Keratinocyte (primary cell): ENCODE results near the gene LMO7. TPM values are rescaled to one million over a fixed set of nuclear protein-coding genes. Genes with fewer than 3 reads are reported as not detected.
A peak's percentile ranks its signal among the peaks of the same experiment; 100 is the strongest.

ENCODE experiments used
- DNase-seq: peaks from one replicate; pipeline ENCODE4 v3.0.0-alpha.2; 2011; ENCODE audit warnings: low read depth, missing footprints, low spot score
- FAIRE-seq: peaks from 2 replicates; lab custom pipeline; 2011; peaks lifted over from hg19 to GRCh38; lab: Jason Lieb, UNC
- H2AFZ ChIP-seq: 2 replicates; pipeline ENCODE4 v1.6.0; 2012; ENCODE audit warnings: low read length, control low read depth, inconsistent platforms; ENCODE audit not compliant: control insufficient read depth
- H3K27ac ChIP-seq: 2 replicates; pipeline ENCODE4 v1.5.1; 2011; ENCODE audit warnings: low read length; ENCODE audit not compliant: control insufficient read depth, insufficient read depth
- H3K27me3 ChIP-seq: 3 replicates; pipeline ENCODE4 v1.6.0; 2011; ENCODE audit warnings: low read length; ENCODE audit not compliant: control insufficient read depth, insufficient read depth; ENCODE audit errors: extremely low read depth
- H3K36me3 ChIP-seq, 2 experiments: 2 replicates in 1 of 2; 3 replicates in 1 of 2; pipeline ENCODE4 v1.5.1; 2011; ENCODE audit warnings: low read length in 2 of 2, mild to moderate bottlenecking in 1 of 2; ENCODE audit not compliant: control insufficient read depth in 2 of 2, insufficient read depth in 2 of 2; ENCODE audit errors: extremely low read depth in 1 of 2
- H3K4me1 ChIP-seq: 3 replicates; pipeline ENCODE4 v1.5.1; 2011; ENCODE audit warnings: low read length; ENCODE audit not compliant: control insufficient read depth, insufficient read depth; ENCODE audit errors: extremely low read depth
- H3K4me2 ChIP-seq: 3 replicates; pipeline ENCODE4 v1.6.0; 2011; ENCODE audit warnings: low read depth, low read length; ENCODE audit not compliant: control insufficient read depth, insufficient read depth; ENCODE audit errors: extremely low read depth
- H3K4me3 ChIP-seq, 3 experiments: fragments of 200-600 bp in 1 of 3; sonication (generic) in 1 of 3; 2 replicates in 2 of 3; 3 replicates in 1 of 3; pipeline ENCODE4 v1.5.1; 2011 to 2016; ENCODE audit warnings: low read length in 3 of 3, mild to moderate bottlenecking in 3 of 3, control low read depth in 2 of 3, inconsistent platforms in 1 of 3, low read depth in 1 of 3, mixed read lengths in 1 of 3, mixed run types in 1 of 3, moderate library complexity in 1 of 3; ENCODE audit not compliant: control insufficient read depth in 2 of 3, insufficient read depth in 2 of 3; ENCODE audit errors: extremely low read depth in 1 of 3
- H3K79me2 ChIP-seq: 2 replicates; pipeline ENCODE4 v1.6.0; 2012; ENCODE audit warnings: low read length; ENCODE audit not compliant: control insufficient read depth, insufficient read depth
- H3K9ac ChIP-seq: 3 replicates; pipeline ENCODE4 v1.6.0; 2011; ENCODE audit warnings: low read length; ENCODE audit not compliant: control insufficient read depth, insufficient read depth; ENCODE audit errors: extremely low read depth
- H3K9me1 ChIP-seq: 3 replicates; pipeline ENCODE4 v1.6.0; 2011; ENCODE audit warnings: low read length; ENCODE audit not compliant: control insufficient read depth, insufficient read depth; ENCODE audit errors: extremely low read depth
- H3K9me3 ChIP-seq: 2 replicates; pipeline ENCODE4 v1.5.1; 2012; ENCODE audit warnings: low read depth, low read length; ENCODE audit not compliant: control insufficient read depth
- H4K20me1 ChIP-seq: 3 replicates; pipeline ENCODE4 v1.6.0; 2011; ENCODE audit warnings: low read length; ENCODE audit not compliant: control insufficient read depth, insufficient read depth; ENCODE audit errors: extremely low read depth
- EZH2 ChIP-seq: IDR thresholded peaks from one replicate; pipeline ENCODE4 v1.6.1; 2012; ENCODE audit warnings: inconsistent platforms, mild to moderate bottlenecking, low read length, moderate library complexity
- dilution Hi-C: fragments of 300-500 bp; cut with MboI; formaldehyde crosslinking; loops from one replicate; pipeline ENCODE4 v1.7.0; 2020; ENCODE audit warnings: low sequenced_read_pairs; ENCODE audit not compliant: extremely low pct_ligation_motif_present
- polyA plus RNA-seq, 5 experiments: library from polyadenylated mRNA; depleted of rRNA in 3 of 5; stranded (reverse) in 3 of 5; stranded (forward) in 1 of 5; unstranded in 1 of 5; fragments of >200 nt; gene quantifications; 1 replicate in 1 of 5; 2 replicates in 3 of 5; 3 replicates in 1 of 5; pipeline versions ENCODE4 v1.2.1 to v1.2.3, GENCODE V29; 2011 to 2012; ENCODE audit warnings: missing spikeins in 2 of 5, low read depth in 1 of 5, low replicate concordance in 1 of 5
- TF ChIP-seq, protein P1 (sequence below), 3 experiments: IDR thresholded peaks in 1 of 3; conservative IDR thresholded peaks in 1 of 3; optimal IDR thresholded peaks in 1 of 3; 2 replicates in 2 of 3; 3 replicates in 1 of 3; pipeline versions ENCODE3 to v1.5.1; 2011; ENCODE audit warnings: low read length in 3 of 3, mild to moderate bottlenecking in 3 of 3, moderate library complexity in 2 of 3, control low read depth in 1 of 3, inconsistent platforms in 1 of 3; ENCODE audit not compliant: insufficient read depth in 2 of 3; ENCODE audit errors: extremely low read depth in 1 of 3

LMO7 gene
- polyA plus RNA-seq, 1 donor (not counting 4 experiments of a cell fraction or from before 2014, with no cell fraction given) = 8.9 TPM

DNA sequence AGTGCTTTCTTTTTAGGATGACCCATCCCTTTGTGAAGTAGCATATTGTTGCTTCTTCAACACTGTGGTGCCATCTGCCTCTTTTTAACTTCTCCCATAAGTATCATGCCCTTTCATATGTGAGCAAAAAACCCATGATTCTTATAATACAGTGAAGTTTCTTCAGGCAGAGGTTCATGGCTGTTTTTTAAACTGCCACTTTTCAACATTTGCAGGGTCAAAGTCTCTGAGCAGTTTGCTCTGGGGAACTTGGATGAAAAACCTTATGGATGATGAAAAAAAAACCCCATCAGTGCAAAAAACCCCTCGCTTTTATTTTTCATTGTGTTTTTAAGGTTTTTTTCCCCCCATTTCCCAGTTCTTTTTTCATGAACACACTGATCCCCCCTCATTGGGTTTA is 158.5 kb downstream of the LMO7 start:
- TF ChIP-seq EZH2 = no peak
- Histone ChIP-seq H3K4me3 (no peak overlapping the region), H3K9me1 (no peaks in the 10 kb centered on the region), H3K9me3 (no peaks in the 10 kb centered on the region), H3K4me2 (no peak overlapping the region), H3K27ac (no peak overlapping the region), H2AFZ (no peak overlapping the region), H4K20me1 (no peaks in the 10 kb centered on the region), H3K4me1 (peaks cover 11% of the 10 kb centered on the region), H3K9ac (no peak overlapping the region), H3K27me3 (no peaks in the 10 kb centered on the region), H3K36me3 (peaks cover 0 to 2% of the 10 kb centered on the region in 2 experiments), H3K79me2 (no peaks in the 10 kb centered on the region)
- no peak for DNase-seq
- dilution Hi-C loops = no loop called here
- no peak for FAIRE-seq

DNA sequence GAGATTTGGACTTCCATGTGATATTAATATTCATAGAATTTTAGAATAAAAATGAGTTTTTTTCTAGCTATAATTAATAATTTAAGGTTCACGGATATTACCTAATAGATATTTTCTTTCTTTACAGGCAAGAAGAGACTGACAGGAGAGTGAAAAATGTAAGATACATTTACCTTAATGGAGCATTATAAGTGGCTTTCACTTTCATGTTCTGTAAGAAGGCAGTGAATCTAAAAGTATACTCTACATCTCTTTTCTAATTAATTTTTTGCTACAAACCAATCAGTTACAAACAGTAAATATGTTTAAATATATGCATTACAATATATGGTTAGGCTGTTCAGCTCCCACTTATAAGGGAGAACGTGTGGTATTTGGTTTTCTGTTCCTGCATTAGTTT is 159.1 kb downstream of the LMO7 start:
- Histone ChIP-seq H4K20me1 (no peaks in the 10 kb centered on the region), H3K9ac (no peak overlapping the region), H3K36me3 (peaks cover 0 to 2% of the 10 kb centered on the region in 2 experiments), H3K79me2 (no peaks in the 10 kb centered on the region), H3K27ac (no peak overlapping the region), H3K27me3 (no peaks in the 10 kb centered on the region), H2AFZ (no peak overlapping the region), H3K9me1 (no peaks in the 10 kb centered on the region), H3K4me3 (no peak overlapping the region), H3K4me1 (peaks cover 11% of the 10 kb centered on the region), H3K9me3 (no peaks in the 10 kb centered on the region), H3K4me2 (no peak overlapping the region)
- DNase-seq (no peak), FAIRE-seq (no peak)
- dilution Hi-C loops = no loop called here
- TF ChIP-seq, protein P1, sequence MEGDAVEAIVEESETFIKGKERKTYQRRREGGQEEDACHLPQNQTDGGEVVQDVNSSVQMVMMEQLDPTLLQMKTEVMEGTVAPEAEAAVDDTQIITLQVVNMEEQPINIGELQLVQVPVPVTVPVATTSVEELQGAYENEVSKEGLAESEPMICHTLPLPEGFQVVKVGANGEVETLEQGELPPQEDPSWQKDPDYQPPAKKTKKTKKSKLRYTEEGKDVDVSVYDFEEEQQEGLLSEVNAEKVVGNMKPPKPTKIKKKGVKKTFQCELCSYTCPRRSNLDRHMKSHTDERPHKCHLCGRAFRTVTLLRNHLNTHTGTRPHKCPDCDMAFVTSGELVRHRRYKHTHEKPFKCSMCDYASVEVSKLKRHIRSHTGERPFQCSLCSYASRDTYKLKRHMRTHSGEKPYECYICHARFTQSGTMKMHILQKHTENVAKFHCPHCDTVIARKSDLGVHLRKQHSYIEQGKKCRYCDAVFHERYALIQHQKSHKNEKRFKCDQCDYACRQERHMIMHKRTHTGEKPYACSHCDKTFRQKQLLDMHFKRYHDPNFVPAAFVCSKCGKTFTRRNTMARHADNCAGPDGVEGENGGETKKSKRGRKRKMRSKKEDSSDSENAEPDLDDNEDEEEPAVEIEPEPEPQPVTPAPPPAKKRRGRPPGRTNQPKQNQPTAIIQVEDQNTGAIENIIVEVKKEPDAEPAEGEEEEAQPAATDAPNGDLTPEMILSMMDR (optimal IDR thresholded peaks at IDR 0.05 in 1 of 3, IDR thresholded peaks at IDR 0.05 in 1 of 3, conservative IDR thresholded peaks at IDR 0.05 in 1 of 3; ENCODE audit: extremely low read depth in 1 of 3, insufficient read depth in 2 of 3, low read length in 3 of 3) = no peak
- no peak for TF ChIP-seq EZH2

DNA sequence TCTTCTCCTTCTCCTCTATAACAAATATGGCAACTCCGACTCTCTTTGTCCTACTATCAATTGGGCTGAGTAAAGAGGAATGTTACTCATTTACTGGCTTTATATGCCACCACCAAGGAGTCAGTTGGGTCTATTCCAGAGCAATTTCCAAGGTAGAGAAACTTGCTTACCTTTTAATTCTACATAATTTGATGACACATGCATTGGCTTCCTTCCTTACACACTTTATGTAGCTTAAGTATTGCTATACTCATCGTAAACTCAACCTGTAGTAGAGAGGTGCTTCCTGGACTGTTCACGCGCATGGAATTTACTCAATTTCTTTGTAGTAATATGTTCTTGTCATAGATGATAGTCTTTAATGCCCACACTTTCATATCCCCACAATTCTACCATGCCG is 160.7 kb downstream of the LMO7 start:
- Histone ChIP-seq H3K9me1 (no peaks in the 10 kb centered on the region), H3K27ac (no peak overlapping the region), H3K4me3 (no peak overlapping the region), H3K27me3 (no peaks in the 10 kb centered on the region), H3K9ac (no peak overlapping the region), H3K79me2 (no peaks in the 10 kb centered on the region), H3K9me3 (no peaks in the 10 kb centered on the region), H2AFZ (no peak overlapping the region), H4K20me1 (no peaks in the 10 kb centered on the region), H3K4me2 (no peak overlapping the region), H3K36me3 (peaks cover 0 to 2% of the 10 kb centered on the region in 2 experiments), H3K4me1 (peaks cover 11% of the 10 kb centered on the region)
- FAIRE-seq = no peak
- TF ChIP-seq, protein P1 (optimal IDR thresholded peaks at IDR 0.05 in 1 of 3, IDR thresholded peaks at IDR 0.05 in 1 of 3, conservative IDR thresholded peaks at IDR 0.05 in 1 of 3; ENCODE audit: extremely low read depth in 1 of 3, insufficient read depth in 2 of 3, low read length in 3 of 3) = no peak
- no peak for TF ChIP-seq EZH2
- dilution Hi-C loops = no loop called here
- DNase-seq = peak; percentile 32
